Testis (tissue), 3 donors: Measurements from ENCODE around the gene BMP15. TPM values are rescaled to one million over a fixed set of nuclear protein-coding genes. Genes with fewer than 3 reads are reported as not detected.

Experiments used
- DNase-seq: peaks from one replicate; pipeline ENCODE4 v3.0.0-alpha.2; 2019
- H3K27ac ChIP-seq, 2 donors: fragments of 200-600 bp; sonication (generic); one replicate each; pipeline ENCODE4 v1.5.1; 2019
- H3K27me3 ChIP-seq: fragments of 200-600 bp; sonication (generic); one replicate; pipeline ENCODE4 v1.5.1; 2019
- H3K36me3 ChIP-seq: fragments of 200-600 bp; sonication (generic); one replicate; pipeline ENCODE4 v1.5.1; 2017; ENCODE audit warnings: low read depth; ENCODE audit errors: missing control alignments
- H3K4me1 ChIP-seq: fragments of 200-600 bp; sonication (generic); one replicate; pipeline ENCODE4 v1.5.1; 2019
- H3K4me3 ChIP-seq, 2 donors: fragments of 200-600 bp; sonication (generic); one replicate each; pipeline ENCODE4 v1.5.1; 2017 to 2019
- H3K9me3 ChIP-seq: fragments of 200-600 bp; sonication (generic); one replicate; pipeline ENCODE4 v1.5.1; 2017
- POLR2A ChIP-seq: fragments of 450-650 bp; IDR thresholded peaks from one replicate; pipeline ENCODE4 v1.6.1; 2017; ENCODE audit warnings: antibody characterized with exemption, mild to moderate bottlenecking, moderate library complexity
- WGBS, 2 donors: methylation state at CpG; one replicate each; pipeline ENCODE4 v1.1.5; 2018; 5-methylcytosine and 5-hydroxymethylcytosine counted together
- intact Hi-C: fragments of 100-400 bp; cut with DNase I; formaldehyde crosslinking; loops from one replicate; pipeline ENCODE4 v1.15.1; 2023; ENCODE audit warnings: low total_unique reads
- polyA plus RNA-seq: library from polyadenylated mRNA; stranded (reverse); fragments of 350-450 nt; fragmentation: Illumina TruSeq; extraction: RNeasy Lipid Tissue Mini Kit (QIAGEN cat#74804); gene quantifications from one replicate; pipeline ENCODE4 v1.2.3, GENCODE V29; 2014; ENCODE audit warnings: low read depth, low replicate concordance; ENCODE audit not compliant: insufficient read depth
- total RNA-seq, 2 donors: library from RNA; depleted of rRNA; stranded (reverse); fragments of >200 nt; gene quantifications; one replicate each; pipeline ENCODE4 v1.2.3, GENCODE V29; 2016
- TF ChIP-seq, protein P1 (sequence below), 3 experiments: fragments of 450-650 bp in 2 of 3; fragments of 200-600 bp in 1 of 3; sonication (generic) in 1 of 3; IDR thresholded peaks; one replicate each; pipeline ENCODE4 v1.5.1; 2016 to 2019; ENCODE audit warnings: antibody characterized with exemption in 3 of 3, mild to moderate bottlenecking in 2 of 3, moderate library complexity in 1 of 3

Gene BMP15
- total and polyA plus RNA-seq, 3 donors from 2014 or later: 0.55 TPM; not detected in 2

DNA sequence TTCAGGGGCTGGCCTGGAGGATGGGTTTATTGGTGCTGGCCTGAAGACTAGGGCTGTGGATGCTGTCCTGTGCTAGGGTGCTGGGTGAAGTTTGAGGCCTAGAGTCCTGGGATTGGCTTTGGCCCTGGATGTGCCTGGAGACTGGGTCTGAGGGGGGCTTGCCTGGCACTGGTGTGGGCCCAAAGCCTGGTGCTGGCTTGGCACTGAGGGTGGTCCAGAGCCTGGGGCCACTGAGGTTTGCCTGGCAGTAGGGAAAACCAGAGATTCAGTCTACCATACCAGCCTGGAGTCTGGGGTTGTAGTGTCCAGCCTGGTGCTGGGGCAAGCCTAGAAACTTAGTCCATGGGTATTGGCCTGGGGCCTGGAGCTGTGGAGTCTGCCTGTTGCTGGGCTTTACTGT lies 16.6 kb downstream of the BMP15 start:
- DNase-seq: no peak
- intact Hi-C loops: no loop called here
- Histone ChIP-seq H3K36me3 (no peaks in the 10 kb centered on the region), H3K4me1 (no peaks in the 10 kb centered on the region), H3K4me3 (no peak overlapping the region), H3K9me3 (no peaks in the 10 kb centered on the region), H3K27me3 (no peaks in the 10 kb centered on the region), H3K27ac (no peak overlapping the region)
- TF ChIP-seq, protein P1, sequence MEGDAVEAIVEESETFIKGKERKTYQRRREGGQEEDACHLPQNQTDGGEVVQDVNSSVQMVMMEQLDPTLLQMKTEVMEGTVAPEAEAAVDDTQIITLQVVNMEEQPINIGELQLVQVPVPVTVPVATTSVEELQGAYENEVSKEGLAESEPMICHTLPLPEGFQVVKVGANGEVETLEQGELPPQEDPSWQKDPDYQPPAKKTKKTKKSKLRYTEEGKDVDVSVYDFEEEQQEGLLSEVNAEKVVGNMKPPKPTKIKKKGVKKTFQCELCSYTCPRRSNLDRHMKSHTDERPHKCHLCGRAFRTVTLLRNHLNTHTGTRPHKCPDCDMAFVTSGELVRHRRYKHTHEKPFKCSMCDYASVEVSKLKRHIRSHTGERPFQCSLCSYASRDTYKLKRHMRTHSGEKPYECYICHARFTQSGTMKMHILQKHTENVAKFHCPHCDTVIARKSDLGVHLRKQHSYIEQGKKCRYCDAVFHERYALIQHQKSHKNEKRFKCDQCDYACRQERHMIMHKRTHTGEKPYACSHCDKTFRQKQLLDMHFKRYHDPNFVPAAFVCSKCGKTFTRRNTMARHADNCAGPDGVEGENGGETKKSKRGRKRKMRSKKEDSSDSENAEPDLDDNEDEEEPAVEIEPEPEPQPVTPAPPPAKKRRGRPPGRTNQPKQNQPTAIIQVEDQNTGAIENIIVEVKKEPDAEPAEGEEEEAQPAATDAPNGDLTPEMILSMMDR (IDR thresholded peaks at IDR 0.05): no peak
- no peak for TF ChIP-seq POLR2A

DNA sequence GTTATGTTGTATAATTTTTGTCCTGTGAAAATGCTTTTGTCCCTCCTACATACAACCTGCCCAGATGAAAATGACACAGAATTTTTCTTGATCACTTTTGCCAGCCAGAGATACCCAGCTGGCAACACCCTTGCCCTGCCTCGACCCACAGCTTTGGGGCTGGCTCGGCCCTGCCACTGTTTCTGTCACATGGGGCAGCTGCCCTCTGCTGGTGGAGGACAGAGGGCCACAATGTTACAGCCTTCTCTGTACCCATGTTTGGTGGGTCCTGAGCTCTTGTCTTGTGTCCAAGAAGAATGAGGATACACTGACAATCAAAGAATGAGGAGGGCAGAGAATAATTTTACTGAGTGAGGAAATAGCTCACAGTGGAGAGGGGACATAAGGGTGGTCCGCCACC lies 31.1 kb downstream of the BMP15 start:
- Histone ChIP-seq H3K36me3 (no peaks in the 10 kb centered on the region), H3K9me3 (no peaks in the 10 kb centered on the region), H3K27me3 (no peaks in the 10 kb centered on the region), H3K4me3 (no peak overlapping the region), H3K4me1 (no peaks in the 10 kb centered on the region), H3K27ac (no peak overlapping the region)
- WGBS, 2 donors: 88 to 94% methylated on average over 3 of the region's 3 CpGs
- DNase-seq: no peak
- intact Hi-C loops: no loop called here
- TF ChIP-seq POLR2A: no peak
- TF ChIP-seq, protein P1 (IDR thresholded peaks at IDR 0.05): no peak

DNA sequence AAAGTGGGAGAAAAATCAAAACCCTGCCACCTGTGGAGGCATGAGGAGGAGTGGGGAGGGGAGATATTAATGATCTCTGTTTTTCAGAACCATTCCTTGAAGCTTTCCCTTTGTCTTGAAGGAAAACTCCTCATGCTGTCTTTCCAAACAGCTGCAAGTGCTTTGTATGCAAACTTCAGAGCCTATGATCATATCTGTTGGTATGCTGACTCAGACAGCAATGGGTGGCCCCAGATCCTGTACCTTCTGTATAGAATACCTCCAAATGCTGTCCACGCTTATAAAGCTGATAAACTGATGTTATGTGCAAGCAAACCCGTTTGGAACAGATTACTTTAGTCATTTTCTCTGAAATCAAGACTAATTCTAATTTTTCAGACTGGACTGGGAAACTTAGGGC lies 31.9 kb downstream of the BMP15 start:
- Histone ChIP-seq H3K9me3 (no peaks in the 10 kb centered on the region), H3K27ac (no peak overlapping the region), H3K27me3 (no peaks in the 10 kb centered on the region), H3K4me1 (no peaks in the 10 kb centered on the region), H3K36me3 (no peaks in the 10 kb centered on the region), H3K4me3 (no peak overlapping the region)
- 83% methylated on average over 2 of the region's 2 CpGs for WGBS, 2 donors
- no peak for TF ChIP-seq POLR2A
- TF ChIP-seq, protein P1 (IDR thresholded peaks at IDR 0.05): no peak
- DNase-seq: no peak
- intact Hi-C loops: no loop called here

DNA sequence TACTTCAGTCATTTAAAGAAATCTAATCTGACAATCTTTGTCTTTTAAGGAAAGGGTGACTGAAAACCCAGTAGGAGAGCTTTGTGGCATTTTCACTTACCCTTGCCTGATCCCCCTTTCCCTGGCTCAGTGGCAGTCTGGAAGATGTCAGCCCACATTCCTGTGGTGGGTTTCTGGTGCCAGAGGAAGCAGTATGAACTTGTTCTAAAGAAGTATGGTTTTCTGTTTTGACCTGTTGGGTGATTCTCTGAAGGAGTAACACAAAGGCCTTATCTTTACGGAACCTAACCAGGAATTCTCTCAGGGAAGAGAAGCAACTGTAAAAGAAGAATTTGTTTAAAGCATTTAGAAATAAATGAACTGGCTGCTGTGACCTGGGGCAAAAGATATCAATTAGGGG lies 41.9 kb downstream of the BMP15 start:
- no peaks in the 10 kb centered on the region for H3K36me3 ChIP-seq
- 88 to 100% methylated on average over 1 of the region's 1 CpG for WGBS, 2 donors
- H3K9me3 ChIP-seq: no peaks in the 10 kb centered on the region
- H3K4me1 ChIP-seq: no peaks in the 10 kb centered on the region
- intact Hi-C loops: no loop called here
- no peak for TF ChIP-seq POLR2A
- TF ChIP-seq, protein P1 (IDR thresholded peaks at IDR 0.05): no peak
- H3K27me3 ChIP-seq: no peaks in the 10 kb centered on the region
- H3K4me3 ChIP-seq: no peak overlapping the region
- no peak for DNase-seq
- no peak overlapping the region for H3K27ac ChIP-seq

DNA sequence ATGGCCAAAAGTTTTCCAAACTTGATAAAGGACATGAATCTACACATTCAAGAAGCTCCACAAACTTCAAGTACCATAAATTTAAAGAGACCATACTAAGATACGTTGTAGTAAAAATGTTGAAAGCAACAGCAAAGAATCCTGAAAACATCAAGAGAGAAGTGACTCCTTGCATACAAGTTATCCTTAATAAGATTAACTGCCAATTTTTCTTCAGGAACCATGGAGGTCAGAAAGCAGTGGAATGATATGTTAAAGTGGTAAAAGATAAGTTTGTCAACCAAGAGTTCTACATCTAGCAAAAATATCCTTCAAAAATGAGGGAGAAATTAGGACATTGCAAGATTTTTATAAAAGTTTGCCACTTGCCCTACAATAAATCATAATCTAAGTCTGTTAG lies 43.3 kb downstream of the BMP15 start:
- Histone ChIP-seq H3K36me3 (no peaks in the 10 kb centered on the region), H3K4me3 (no peak overlapping the region), H3K4me1 (no peaks in the 10 kb centered on the region), H3K27me3 (no peaks in the 10 kb centered on the region), H3K27ac (no peak overlapping the region), H3K9me3 (no peaks in the 10 kb centered on the region)
- TF ChIP-seq, protein P1 (IDR thresholded peaks at IDR 0.05): no peak
- TF ChIP-seq POLR2A: no peak
- intact Hi-C loops: no loop called here
- DNase-seq: no peak
- 89% methylated on average over 1 of the region's 1 CpG for WGBS, 2 donors
